ENCODE data around the gene TMPRSS5.
"Not testable (repeated sequence)": the region's sequence is repeated elsewhere in the genome, so short reads cannot be mapped to it uniquely, and the experiment has no call there.

TMPRSS5 gene

GRCh38 chr11:113705871-113706655, at the start of gene TMPRSS5:
Gene TMPRSS5, minus strand, starts transcription at chr11:113706308. Its CDS starts 84 bp downstream, at chr11:113706224.
- no peak for DNase-seq (ENCODE audit: low read depth, low spot score)

GRCh38 chr11:113752932-113753331, 46.8 kb upstream of the TMPRSS5 start:
- no peak for DNase-seq (ENCODE audit: low read depth, low spot score)

- no peak for DNase-seq (ENCODE audit: low read depth, low spot score)
These were observed 30.2 kb upstream of the TMPRSS5 start for GRCh38 chr11:113736323-113736722.

GRCh38 chr11:113732092-113732491, 26.0 kb upstream of the TMPRSS5 start:
- no peak for DNase-seq (ENCODE audit: low read depth, low spot score)

GRCh38 chr11:113730887-113731726, 25.0 kb upstream of the TMPRSS5 start:
- DNase-seq (ENCODE audit: low read depth, low spot score), result no peak

DNA sequence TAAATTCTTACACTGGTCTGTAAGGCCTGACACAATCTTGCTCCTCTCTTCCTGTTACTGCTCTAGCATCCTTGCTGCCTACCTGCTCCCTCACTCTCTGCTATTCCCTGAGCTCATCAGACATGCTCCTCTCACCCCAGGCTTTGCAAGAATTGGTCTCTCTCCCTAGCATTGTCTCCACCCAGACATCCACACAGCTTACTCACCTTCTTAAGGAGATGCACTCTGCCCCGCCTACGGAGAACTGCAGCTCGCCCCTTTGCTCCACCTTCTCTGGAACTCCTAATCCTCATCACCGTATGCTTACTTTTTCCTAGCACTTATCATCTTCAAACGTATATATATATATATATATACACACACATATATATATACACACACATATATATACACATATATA, 23.3 kb upstream of the TMPRSS5 start:
- no peak for DNase-seq (ENCODE audit: low read depth, low spot score)

GRCh38 chr11:113728814-113729213, 22.7 kb upstream of the TMPRSS5 start:
- DNase-seq (ENCODE audit: low read depth, low spot score), result no peak

GRCh38 chr11:113725913-113726312, 19.8 kb upstream of the TMPRSS5 start:
- DNase-seq (ENCODE audit: low read depth, low spot score), result no peak

DNA sequence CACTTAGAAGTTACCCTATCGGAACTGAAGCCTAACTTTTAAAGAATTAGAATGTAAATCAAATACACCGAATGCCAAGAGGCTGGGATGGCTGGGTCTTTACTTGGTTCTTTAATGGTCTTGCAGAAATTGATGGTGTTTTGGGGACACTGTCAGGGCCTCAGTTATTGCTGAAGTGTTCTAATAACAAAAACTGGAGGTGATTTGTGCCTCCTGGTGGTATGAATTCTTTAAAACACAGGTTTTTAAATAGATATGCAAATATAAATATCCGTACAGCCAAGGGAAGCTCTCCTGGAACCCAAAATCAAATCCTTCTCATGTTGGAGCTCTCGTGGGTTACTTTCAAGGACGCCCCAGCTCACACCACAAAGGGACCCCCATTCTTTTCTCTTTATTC, 19.3 kb upstream of the TMPRSS5 start:
- no peak for DNase-seq (ENCODE audit: low read depth, low spot score)

DNA sequence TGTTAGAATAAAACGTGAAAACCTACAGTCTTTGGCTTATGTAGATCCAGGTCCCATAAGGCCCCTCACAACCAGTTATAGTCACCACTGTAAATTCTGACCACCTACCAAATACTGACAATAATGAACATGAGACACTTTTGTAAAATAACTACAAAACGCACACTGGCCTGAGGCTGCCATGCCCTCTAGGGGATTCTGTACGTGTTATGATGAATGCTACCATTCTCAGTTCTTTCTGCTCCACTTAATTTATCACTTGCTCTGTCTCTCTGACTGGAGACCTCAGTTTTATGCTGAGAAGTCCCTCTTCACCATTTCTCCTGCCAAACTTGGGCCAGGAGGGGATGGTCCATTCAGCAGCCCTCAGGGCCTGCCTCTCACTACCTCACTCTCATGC, 18.7 kb upstream of the TMPRSS5 start:
- no peak for DNase-seq (ENCODE audit: low read depth, low spot score)

DNA sequence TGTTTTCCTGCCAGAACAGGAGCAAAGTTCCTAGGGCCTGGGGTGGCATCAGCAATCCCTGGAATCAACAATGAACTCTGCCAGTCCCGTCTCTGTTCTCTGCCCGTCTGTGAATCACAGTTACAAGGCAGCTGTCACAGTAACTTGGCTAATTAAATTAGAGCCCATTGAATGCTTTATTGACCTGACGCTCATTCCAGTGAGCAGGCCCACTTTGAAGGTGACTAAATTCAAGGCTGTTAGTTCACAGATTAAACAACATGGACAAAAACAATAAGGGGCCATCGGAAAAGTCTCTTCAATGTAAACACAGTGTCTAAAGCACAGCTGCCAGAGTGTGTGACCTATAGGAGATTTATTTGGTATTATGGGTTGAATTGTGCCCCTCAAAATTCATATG, 17.7 kb upstream of the TMPRSS5 start:
- no peak for DNase-seq (ENCODE audit: low read depth, low spot score)

DNA sequence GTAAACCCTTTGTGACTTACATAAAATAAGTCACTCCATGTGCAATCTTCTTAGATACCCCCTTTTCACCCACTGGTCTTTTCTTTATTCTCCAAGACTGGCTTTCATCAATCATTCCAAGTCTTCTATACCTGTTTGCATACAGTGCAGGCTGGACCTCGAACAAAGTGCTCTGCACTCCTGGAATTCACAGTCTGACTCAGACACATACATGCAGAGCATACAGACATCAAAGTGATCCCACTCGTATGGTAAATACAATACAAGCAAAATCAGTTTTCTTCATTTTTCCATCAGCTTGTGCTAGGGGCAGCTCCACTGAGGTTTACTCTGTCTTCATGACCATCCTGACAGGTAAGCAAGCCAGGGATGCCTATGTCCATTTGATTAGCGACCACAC, 16.8 kb upstream of the TMPRSS5 start:
- DNase-seq (ENCODE audit: low read depth, low spot score), result no peak

- no peak for DNase-seq (ENCODE audit: low read depth, low spot score)
These were observed 16.1 kb upstream of the TMPRSS5 start for GRCh38 chr11:113722221-113722620.

- DNase-seq (ENCODE audit: low read depth, low spot score), result no peak
These were observed 15.5 kb upstream of the TMPRSS5 start for GRCh38 chr11:113721462-113722066.

DNA sequence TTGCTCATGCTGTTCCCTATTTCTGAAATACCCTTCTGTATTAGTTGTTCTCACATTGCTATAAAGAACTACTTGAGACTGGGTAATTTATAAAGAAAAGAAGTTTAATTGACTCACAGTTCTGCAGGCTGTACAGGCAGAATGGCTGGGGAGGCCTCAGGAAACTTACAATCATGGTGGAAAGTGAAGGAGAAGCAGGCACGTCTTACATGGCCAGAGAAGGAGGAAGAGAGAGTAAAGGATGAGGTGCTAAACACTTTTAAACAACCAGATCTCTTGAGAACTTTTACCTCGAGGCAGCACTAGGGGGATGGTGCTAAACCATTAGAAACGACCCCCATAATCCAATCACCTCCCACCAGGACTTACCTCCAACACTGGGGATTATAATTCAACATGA, 14.4 kb upstream of the TMPRSS5 start:
- not testable (repeated sequence) for DNase-seq (ENCODE audit: low read depth, low spot score)

GRCh38 chr11:113715882-113716625, 9.9 kb upstream of the TMPRSS5 start:
- DNase-seq (ENCODE audit: low read depth, low spot score), result no peak

GRCh38 chr11:113715273-113715672, 9.2 kb upstream of the TMPRSS5 start:
- DNase-seq (ENCODE audit: low read depth, low spot score), result no peak

DNA sequence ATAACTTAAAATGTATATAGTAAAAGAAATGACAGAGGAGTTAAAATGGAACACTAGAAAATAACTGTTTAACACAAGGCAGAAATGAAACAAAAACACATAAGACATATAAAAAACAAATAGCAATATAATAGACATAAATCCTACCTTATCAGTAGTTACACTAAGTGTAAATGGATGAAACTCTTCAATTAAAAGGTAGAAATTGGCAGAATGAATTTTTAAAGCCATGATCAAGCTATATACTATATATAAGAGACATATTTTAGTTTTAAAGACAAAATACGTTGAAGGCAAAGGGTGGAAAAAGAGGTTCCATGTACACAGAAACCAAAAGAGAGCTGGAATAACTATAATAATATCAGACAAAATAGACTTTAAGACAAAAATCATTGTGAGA, 4.9 kb upstream of the TMPRSS5 start:
- no peak for DNase-seq (ENCODE audit: low read depth, low spot score)

- DNase-seq (ENCODE audit: low read depth, low spot score), result not testable (repeated sequence)
These were observed 2.6 kb downstream of the TMPRSS5 start for GRCh38 chr11:113703551-113703950.

- DNase-seq (ENCODE audit: low read depth, low spot score), result no peak
These were observed 4.6 kb downstream of the TMPRSS5 start for GRCh38 chr11:113701491-113701890.

GRCh38 chr11:113698515-113698914, 7.6 kb downstream of the TMPRSS5 start:
- no peak for DNase-seq (ENCODE audit: low read depth, low spot score)

All from brain pericyte (primary cell).